ENCODE results near the gene SREBF1.
A peak's percentile ranks its signal among the peaks of the same experiment; 100 is the strongest.

SREBF1 gene

GRCh38 chr17:17836818-17837379 lies at the start of gene SREBF1:
TSS of gene SREBF1 (minus strand) at chr17:17836986. CDS start at chr17:17836817, 169 bp downstream.
- FAIRE-seq: no peak

GRCh38 chr17:17886226-17886625 lies 49.4 kb upstream of the SREBF1 start:
- no peak for FAIRE-seq

- peak; percentile 66 for FAIRE-seq
These were observed 47.9 kb upstream of the SREBF1 start for GRCh38 chr17:17884391-17885357.

GRCh38 chr17:17883801-17884200 lies 47.0 kb upstream of the SREBF1 start:
- no peak for FAIRE-seq

- no peak for FAIRE-seq
These were observed 45.3 kb upstream of the SREBF1 start for GRCh38 chr17:17882082-17882581.

- FAIRE-seq: no peak
These were observed 43.9 kb upstream of the SREBF1 start for GRCh38 chr17:17880577-17881196.

GRCh38 chr17:17877529-17878358 lies 41.0 kb upstream of the SREBF1 start:
- peak; percentile 92 for FAIRE-seq

GRCh38 chr17:17876959-17877528 lies 40.3 kb upstream of the SREBF1 start:
- FAIRE-seq: no peak

GRCh38 chr17:17874478-17874877 lies 37.7 kb upstream of the SREBF1 start:
- no peak for FAIRE-seq

GRCh38 chr17:17873450-17873991 lies 36.7 kb upstream of the SREBF1 start:
- no peak for FAIRE-seq

GRCh38 chr17:17872547-17873345 lies 36.0 kb upstream of the SREBF1 start:
- FAIRE-seq: no peak

- no peak for FAIRE-seq
These were observed 35.1 kb upstream of the SREBF1 start for GRCh38 chr17:17871913-17872312.

GRCh38 chr17:17870247-17870646 lies 33.5 kb upstream of the SREBF1 start:
- FAIRE-seq: no peak

GRCh38 chr17:17868641-17869522 lies 32.1 kb upstream of the SREBF1 start:
- FAIRE-seq: no peak

- FAIRE-seq: no peak
These were observed 30.1 kb upstream of the SREBF1 start for GRCh38 chr17:17866897-17867296.

- no peak for FAIRE-seq
These were observed 29.6 kb upstream of the SREBF1 start for GRCh38 chr17:17866425-17866824.

- no peak for FAIRE-seq
These were observed 28.2 kb upstream of the SREBF1 start for GRCh38 chr17:17865035-17865434.

- no peak for FAIRE-seq
These were observed 24.0 kb upstream of the SREBF1 start for GRCh38 chr17:17860766-17861107.

GRCh38 chr17:17859909-17860765 lies 23.4 kb upstream of the SREBF1 start:
- no peak for FAIRE-seq

All from islet of Langerhans (tissue), 1 donor.